ENCODE results near the gene EXOSC6.
A peak's percentile ranks its signal among the peaks of the same experiment; 100 is the strongest.
"Not testable (repeated sequence)": the region's sequence is repeated elsewhere in the genome, so short reads cannot be mapped to it uniquely, and the experiment has no call there.

EXOSC6 gene

DNA sequence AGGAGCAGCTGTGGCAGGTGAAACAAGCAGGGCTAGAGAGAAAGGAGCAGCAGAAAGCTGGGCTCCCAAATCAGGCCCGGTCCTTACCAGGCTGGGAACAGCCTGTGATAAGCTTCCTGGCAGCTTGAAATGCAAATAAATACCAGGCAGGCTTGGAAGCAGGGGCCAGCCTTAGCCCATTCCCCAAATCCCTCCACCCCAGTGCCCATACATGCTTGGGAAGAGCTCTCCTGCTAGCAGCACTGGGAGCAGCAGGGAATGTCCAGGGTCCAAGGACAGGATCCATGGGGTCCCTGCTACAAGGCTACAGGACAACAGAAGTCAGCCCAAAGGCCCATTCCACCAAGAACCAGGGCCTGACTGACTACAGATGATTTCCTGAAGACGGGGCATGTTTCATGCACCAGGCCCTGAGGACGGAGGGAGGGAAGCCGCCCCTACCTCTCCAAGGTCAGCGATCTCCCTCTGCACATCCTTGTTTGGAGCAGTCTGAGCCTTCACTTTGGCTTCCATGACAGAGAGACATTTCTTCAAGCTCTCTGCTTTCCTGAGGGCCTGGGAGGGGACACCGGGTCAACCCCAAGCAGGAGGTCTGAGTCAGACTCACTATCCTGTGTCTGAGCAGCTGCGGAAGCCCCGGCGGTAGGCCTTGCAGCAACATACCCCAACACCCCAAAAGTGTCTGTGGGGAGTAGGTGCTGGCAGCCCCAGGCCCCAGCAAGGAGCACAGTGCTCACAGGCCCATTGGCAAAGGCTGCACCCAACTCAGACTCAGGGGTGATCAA lies 2.6 kb upstream of the EXOSC6 start:
- no peak for DNase-seq

DNA sequence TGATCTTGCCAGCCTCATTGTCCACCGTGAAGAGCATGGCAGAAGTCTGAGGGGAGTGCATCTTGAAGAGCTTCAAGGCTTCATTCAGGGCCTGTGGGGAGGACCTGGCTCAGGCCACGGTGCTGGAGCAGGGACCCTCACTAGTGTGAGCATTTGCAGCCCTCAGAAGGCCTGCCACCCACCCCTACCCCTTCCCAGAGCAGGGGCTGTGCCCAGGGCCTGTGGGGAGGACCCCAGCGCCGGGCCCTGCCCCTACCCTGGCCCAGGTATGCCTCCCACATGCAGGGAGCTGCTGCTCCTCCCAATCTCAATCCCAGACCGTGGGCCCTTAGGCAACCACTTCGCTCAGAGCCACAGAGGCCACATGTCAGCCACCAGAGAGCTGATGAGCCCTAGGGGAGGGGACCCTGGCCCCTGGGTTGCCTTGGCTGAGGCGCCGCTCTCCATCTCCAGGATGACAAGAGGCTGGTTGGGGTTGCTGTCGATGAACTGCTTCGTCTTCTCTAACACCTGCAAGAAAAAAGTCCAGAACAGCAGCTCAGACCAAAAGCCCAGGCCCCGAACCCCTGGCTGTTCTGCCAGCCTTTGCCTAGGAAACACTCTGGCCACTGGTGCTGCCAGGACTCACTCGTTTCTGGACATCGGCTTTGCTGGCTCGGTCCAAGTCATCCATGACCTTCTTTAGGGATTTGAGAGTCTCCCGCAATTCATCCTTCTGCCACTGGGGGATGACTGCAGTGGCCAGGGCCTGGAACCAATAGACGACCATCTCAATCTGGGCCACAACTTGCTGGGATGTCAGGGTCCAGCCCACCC lies 1.8 kb upstream of the EXOSC6 start:
- no peak for DNase-seq

DNA sequence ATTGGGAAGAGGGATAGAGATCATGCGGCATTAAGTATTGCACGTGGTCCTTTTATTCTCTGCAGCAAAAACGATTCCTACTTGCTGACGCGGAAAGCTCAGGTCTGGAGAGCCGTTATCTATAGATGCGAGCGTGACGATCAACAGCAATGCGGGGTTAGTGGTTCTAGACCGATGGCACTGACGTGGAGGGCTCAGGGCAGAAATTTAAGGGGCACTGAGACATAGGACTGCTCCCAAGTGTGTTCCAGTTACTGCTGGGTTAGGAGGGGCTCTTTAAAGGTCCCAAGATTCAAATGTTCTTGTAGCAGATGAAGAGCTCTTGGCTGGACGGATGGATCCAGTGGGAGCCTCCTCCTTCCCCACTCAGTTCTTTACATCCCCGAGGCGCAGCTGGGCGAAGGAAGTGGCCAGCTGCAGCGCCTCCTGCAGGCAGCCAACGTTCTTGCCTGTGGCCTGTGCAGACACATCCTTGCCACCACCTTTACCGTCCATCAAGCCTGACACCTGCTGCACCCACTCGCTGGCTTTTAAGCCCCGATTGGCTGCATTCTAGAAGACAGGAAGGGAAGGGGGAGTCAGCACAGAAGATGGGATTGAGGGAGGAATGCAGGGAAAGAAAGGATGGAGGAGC lies 732 bp upstream of the EXOSC6 start:
- DNase-seq, result no peak

DNA sequence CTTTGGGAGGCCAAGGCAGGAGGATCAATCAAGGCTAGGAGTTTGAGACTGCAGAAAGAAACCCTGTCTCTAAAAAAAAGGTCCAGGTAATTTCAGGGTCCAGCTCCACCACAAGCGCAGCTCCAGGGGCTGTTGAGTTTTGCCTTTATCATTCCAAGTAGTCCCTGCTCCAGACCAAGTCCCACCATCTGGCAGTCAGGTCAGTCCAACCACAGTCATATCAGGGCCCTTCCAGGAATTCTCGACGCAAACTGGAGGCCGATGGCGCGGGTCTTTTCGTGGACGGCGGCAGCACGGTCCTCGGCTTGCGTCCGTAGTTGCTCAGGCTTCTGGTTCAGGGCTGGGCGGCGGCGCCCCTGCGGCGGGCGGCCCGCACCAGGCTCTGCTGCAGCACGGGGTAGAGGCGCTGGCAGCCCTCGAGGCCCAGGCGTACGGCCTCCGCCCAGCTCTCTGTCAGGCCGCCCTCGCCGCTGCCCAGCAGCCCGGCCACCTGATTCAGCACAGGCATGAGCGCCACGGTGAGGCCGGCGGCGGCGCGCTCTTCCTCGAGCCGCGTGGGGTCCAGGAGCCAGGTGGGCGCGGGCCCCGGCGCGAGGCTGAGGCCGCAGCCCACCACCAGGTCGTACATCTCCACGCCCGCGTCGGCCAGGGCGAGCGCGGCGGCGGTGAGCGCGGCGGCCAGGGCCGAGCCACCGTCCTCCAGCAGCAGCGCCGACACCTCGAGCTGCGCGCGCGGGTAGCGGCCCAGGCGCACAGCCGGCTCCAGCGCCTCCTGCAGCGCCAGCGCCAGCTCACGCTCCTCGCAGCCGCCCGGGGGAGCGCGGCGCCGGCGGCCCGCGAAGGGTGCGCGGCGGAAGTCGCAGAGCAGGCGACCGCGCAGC lies 752 bp downstream of the EXOSC6 start:
- peak; percentile 56 for DNase-seq

DNA sequence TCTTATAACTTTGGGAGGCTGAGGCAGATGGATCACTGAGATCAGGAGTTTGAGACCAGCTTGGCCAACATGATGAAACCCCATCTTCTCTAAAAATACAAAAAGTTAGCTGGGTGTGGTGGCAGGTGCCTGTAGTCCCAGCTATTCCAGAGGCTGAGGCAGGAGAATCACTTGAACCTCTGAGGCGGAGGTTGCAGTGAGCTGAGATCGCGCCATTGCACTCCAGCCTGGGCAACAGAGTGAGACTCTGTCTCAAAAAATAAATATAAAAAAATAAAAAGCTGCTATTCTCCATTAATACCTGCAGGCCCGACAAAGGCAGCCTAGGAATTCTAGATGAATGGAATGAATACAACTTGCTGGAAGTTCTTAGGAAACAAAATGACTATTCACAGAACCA lies 2.0 kb downstream of the EXOSC6 start:
- DNase-seq, result not testable (repeated sequence)

DNA sequence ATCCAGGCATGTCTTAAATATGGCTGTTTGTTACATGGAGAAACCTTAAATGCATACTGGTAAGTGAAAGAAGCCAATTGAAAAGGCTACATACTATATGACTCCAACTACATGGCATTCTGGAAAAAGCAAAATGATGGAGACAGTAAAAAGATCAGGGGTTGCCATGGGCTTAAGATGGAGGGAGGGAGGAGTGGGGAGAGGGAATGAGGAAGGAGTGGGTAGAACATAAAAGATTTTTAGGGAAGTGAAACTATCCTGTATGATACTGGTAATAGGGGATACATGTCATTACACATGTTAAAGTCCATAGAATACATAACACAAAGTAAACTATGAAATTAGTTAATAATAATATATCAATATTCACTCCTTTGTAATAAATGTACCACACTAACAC lies 13.0 kb downstream of the EXOSC6 start:
- DNase-seq, result not testable (repeated sequence)

DNA sequence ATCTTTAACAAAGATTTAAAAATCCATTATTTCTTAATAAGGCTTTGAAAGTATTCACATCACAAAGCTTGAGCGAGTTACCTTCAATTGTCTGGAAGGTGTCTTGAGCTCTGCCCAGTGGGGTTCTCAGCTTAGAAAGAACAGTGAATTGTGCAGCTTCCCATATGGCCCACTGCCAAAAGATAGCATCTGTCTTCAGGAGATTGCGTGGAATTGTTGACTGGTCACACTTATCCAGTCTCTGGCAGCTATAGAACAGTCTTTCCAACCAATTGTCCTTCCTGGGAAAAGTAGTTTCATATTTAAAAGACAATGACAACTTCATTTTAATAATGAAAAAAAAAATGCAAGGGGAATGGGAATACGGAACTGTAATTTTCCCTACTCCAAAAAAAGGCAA lies 19.9 kb downstream of the EXOSC6 start:
- DNase-seq, result not testable (repeated sequence)

DNA sequence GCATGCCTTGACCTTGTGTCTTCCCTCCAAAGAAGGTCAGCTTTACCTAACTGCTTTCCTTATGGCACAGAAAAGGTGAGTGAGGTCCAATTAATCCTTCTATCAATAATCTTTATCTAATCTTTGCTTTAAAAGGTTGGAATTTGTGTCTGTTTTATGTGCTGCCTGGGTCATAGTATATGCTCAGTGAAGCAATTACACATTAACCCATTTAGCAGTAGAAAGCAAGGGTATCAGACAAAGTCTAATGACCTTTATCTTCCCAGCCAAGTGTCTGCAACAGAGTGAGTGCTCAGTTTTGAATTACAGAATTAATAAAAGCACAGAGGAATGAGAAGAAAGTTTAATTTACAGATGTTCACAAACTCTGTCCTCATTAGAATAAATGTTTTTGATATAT lies 25.7 kb downstream of the EXOSC6 start:
- DNase-seq, result not testable (repeated sequence)

DNA sequence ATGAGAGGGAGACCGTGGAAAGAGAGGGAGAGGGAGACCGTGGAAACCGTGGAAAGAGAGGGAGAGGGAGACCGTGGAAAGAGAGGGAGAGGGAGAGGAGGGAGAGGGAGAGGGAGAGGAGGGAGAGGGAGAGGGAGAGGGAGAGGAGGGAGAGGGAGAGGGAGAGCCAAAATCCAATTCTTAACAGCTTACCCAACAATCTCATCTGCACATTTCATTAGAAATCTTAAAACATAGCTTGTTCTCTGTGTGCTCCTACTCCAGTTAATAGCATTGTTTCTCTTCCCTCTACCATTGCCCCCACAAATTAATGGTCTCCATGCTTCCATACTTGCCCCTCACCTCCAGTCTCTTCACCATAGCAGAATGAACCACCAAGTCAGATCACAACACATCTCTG lies 26.3 kb downstream of the EXOSC6 start:
- not testable (repeated sequence) for DNase-seq

DNA sequence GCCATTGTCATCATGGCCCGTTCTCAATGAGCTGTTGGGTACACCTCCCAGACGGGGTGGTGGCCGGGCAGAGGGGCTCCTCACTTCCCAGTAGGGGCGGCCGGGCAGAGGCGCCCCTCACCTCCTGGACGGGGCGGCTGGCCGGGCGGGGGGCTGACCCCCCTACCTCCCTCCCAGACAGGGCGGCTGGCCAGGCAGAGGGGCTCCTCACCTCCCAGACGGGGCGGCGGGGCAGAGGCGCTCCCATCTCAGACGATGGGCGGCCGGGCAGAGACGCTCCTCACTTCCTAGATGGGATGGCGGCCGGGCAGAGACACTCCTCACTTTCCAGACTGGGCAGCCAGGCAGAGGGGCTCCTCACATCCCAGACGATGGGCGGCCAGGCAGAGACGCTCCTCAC lies 27.1 kb downstream of the EXOSC6 start:
- DNase-seq, result not testable (repeated sequence)

DNA sequence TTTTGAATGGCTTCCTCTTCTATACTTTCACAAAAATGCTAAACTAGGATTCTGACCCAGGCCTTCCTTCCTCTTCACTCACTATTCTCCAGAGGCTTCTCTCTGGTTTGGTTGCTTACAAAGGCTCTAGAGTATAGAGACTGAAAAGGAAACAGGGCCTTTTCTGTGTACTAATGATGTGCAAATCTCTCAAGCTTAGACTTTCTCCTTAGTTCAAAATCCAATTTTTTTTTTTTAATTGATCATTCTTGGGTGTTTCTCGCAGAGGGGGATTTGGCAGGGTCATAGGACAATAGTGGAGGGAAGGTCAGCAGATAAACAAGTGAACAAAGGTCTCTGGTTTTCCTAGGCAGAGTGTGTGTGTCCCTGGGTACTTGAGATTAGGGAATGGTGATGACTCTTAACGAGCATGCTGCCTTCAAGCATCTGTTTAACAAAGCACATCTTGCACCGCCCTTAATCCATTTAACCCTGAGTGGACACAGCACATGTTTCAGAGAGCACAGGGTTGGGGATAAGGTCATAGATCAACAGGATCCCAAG lies 27.7 kb downstream of the EXOSC6 start:
- not testable (repeated sequence) for DNase-seq

DNA sequence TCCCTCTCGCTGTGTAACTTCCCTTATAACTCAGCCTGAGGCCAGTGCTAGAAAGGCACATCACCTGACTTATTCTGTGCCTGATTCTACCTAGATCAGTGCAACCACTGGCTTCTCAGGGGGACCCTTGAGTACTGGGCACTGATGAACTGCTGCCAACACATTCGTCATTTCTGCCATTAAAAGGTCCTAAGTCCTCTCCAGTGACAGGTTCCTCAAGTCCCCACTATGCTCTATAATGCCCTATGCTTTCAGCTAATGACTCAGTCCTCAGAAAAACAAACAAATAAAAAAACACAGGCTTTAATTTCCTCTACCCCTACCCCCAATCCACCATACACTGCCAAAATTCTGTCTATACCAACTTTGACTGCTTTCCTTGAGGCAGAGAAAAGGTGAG lies 28.5 kb downstream of the EXOSC6 start:
- not testable (repeated sequence) for DNase-seq

DNA sequence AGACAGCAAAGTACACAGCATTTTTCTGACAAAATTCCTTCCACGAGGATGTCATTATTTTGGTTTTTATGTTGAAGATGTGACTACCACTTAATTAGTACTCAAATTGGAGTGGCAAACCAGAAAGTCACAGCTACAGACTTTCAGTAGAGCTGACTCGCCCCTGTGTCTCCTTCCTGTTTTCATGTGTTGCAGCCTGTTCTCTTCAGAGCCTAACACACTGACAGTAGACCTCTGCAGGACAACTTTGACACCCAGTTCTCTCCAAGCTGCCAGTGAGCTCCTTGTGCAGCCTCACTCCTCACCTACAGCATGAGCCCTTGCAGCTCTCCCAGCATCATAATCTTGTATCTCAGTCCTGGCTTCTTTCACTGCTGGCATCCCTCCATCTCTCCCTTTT lies 29.2 kb downstream of the EXOSC6 start:
- DNase-seq, result not testable (repeated sequence)

DNA sequence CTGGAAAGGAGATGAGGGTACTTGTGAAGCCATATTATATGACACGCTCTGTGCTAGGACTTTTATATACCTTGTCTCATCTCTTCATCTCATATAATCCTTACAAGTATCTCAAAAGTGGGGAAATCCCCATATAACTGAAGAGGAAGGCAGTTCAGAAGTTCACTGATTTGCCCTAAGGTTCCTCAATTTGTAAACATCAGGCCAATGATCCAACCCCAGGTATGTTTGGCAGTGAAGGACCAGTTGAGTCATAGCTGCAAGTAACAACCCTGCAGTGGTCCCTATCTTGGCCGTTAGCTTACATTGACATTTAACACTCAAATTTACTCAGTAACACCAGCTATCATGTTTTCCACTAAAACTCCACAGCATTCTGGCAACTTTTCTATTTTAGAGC lies 33.2 kb downstream of the EXOSC6 start:
- not testable (repeated sequence) for DNase-seq

DNA sequence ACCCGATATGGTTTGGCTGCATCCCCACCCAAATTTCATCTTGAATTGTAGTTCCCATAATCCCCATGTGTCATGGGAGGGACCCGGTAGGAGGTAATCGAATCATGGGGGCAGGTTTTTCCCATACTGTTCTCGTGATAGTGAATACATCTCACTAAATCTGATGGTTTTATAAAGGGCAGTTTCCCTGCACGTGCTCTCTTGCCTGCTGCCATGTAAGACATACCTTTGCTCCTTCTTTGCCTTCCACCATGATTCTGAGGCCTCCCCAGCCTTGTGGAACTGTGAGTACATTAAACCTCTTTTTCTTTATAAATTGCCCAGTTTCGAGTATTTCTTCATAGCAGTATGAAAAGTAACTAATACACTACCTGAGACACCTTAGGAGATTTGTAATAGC lies 45.4 kb downstream of the EXOSC6 start:
- DNase-seq, result not testable (repeated sequence)

DNA sequence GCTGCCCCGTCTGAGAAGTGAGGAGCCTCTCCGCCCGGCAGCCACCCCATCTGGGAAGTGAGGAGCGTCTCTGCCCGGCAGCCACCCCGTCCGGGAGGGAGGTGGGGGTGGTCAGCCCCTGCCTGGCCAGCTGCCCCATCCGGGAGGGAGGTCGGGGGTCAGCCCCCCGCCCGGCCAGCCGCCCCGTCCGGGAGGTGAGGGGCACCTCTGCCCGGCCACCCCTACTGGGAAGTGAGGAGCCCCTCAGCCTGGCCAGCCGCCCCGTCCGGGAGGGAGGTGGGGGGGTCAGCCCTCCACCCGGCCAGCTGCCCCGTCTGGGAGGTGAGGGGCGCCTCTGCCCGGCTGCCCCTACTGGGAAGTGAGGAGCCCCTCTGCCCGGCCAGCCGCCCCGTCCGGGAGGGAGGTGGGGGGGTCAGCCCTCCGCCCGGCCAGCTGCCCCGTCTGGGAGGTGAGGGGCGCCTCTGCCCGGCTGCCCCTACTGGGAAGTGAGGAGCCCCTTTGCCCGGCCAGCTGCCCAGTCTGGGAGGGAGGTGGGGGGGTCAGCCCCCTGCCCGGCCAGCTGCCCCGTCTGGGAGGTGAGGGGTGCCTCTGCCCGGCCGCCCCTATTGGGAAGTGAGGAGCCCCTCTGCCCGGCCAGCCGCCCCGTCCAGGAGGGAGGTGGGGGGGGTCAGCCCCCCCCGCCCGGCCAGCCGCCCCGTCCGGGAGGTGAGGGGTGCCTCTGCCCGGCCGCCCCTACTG lies 46.9 kb downstream of the EXOSC6 start:
- not testable (repeated sequence) for DNase-seq

DNA sequence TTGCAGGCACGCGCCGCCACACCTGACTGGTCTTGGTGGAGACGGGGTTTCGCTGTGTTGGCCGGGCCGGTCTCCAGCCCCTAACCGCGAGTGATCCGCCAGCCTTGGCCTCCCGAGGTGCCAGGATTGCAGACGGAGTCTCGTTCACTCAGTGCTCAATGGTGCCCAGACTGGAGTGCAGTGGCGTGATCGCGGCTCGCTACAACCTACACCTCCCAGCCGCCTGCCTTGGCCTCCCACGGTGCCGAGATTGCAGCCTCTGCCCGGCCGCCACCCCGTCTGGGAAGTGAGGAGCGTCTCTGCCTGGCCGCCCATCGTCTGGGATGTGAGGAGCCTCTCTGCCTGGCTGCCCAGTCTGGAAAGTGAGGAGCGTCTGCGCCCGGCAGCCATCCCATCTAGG lies 47.7 kb downstream of the EXOSC6 start:
- not testable (repeated sequence) for DNase-seq

DNA sequence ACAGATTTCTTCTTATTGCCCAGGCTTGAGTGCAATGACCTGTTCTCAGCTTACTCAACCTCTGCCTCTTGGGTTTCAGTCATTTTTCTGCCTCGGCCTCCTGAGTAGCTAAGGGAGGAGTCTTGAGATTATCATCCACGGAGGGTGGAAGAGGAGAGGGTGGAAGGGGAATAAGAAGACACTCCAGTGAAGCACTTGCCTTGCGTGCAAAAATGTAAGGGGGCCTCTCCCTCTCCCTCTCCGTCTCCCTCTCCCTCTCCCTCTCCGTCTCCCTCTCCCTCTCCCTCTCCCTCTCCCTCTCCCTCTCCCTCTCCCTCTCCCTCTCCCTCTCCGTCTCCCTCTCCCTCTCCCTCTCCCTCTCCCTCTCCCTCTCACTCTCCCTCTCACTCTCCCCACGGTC lies 48.2 kb downstream of the EXOSC6 start:
- not testable (repeated sequence) for DNase-seq

DNA sequence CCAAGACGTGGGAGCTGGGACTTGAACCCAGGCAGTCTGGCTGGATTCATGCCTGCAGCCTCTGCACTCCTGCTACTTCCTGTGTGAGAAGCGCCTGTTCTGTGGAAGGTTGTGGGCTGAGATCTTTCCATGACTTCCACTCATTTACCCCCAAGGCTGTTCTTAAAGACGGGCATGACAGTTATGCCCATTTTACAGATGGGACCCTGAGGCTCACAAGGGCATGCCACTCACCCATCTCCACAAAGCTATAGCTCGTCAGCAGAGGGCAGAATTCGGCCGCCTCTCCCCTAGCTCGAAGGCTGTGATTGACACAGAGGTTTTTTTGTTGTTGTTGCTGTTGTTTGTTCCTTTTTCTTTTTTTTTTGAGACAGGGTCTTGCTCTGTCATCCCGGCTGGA lies 51.7 kb downstream of the EXOSC6 start:
- not testable (repeated sequence) for DNase-seq

DNA sequence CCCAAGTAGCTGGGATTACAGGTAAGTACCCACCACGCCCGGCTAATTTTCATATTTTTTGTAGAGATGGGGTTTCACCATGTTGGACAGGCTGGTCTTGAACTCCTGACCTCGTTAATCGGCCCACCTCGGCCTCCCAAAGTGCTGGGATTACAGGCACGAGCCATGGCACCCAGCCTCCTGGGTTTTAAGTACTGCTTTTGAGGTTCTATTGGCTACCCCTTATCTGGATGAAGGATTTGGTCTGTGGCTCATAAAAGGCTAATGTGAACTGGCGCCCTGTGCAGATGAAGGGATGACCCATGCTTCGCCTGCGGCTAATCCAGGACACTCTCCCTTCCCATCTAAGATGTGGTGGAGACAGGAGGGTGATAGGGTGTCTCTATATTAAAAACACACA lies 52.6 kb downstream of the EXOSC6 start:
- DNase-seq, result not testable (repeated sequence)

DNA sequence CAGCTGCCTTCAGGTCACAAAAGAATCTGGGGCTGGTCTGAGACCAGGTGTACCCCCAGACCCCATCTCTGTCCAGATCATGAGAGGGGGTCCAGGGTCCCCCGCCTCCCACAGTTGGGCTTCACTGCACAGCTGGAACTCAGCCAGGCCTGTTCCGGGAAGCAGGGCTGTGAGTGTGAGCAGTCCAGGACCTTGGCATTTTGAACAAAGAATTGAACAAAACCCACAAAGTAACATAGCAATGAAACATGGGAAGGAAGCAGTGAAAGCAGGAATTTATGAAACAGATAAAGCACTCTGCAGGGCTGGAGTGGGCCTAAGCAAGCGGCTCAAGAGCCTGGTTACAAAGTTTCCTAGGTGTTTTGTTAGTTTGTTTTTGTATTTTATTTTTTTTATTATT lies 53.1 kb downstream of the EXOSC6 start:
- DNase-seq, result peak; percentile 26
